ENCODE measurements around the gene TSPYL1.

The TSPYL1 gene

DNA sequence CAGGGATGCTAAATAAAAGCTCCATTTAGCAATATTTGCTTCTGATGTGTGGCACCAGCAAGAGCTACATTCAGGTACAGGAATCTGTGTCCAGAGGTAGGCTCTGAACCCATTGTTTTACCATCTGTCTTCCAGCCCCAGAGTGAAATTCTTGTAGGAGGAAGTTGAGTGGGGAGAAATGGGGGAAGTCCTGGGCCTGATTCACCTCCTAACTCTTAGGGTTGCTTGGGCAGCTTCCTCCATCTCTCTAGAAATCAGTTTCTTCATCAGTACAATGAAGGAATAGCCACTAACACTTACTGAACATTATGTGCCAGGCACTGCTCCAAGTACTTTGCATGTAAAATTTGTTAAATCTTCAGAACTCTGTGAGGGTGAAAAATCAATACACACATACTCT lies 35.1 kb upstream of the TSPYL1 start:
- Histone ChIP-seq H3K27me3 (ENCODE audit: insufficient read depth, low read length) (no peaks in the 10 kb centered on the region), H3K4me1 (ENCODE audit: control insufficient read depth, insufficient read depth, low read length, unreplicated experiment) (peaks cover 21% of the 10 kb centered on the region), H2AFZ (ENCODE audit: low read length, unreplicated experiment) (no peak overlapping the region), H3K79me2 (ENCODE audit: control insufficient read depth, insufficient read depth, low read length, unreplicated experiment) (no peaks in the 10 kb centered on the region), H3K36me3 (ENCODE audit: insufficient read depth, low read length) (no peaks in the 10 kb centered on the region), H3K27ac (ENCODE audit: low read depth, low read length) (no peak overlapping the region), H3K4me3 (ENCODE audit: low read depth, low read length) (no peak overlapping the region)

DNA sequence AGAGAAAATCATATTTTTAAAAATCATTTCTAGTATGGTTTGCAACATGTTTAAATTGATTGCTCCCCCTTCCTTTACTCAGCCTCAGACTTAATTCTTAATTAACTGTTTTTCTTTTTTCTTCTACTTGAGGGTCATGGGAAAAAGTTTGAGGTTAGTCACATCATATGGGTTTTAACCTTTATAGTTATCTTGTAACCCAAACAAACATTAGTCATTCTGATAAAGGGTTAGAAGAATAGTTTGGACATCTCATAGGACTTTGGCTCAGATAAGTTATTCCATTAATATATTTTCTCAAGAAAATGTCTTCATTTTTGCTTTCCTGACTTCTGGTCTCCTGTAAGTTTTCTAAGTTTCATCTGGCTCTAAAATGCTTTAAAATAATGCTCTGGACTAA lies 34.5 kb upstream of the TSPYL1 start:
- H3K27ac ChIP-seq (ENCODE audit: low read depth, low read length): no peak overlapping the region
- H3K36me3 ChIP-seq (ENCODE audit: insufficient read depth, low read length): no peaks in the 10 kb centered on the region
- no peak overlapping the region for H2AFZ ChIP-seq (ENCODE audit: low read length, unreplicated experiment)
- no peaks in the 10 kb centered on the region for H3K79me2 ChIP-seq (ENCODE audit: control insufficient read depth, insufficient read depth, low read length, unreplicated experiment)
- H3K4me3 ChIP-seq (ENCODE audit: low read depth, low read length): no peak overlapping the region
- H3K4me1 ChIP-seq (ENCODE audit: control insufficient read depth, insufficient read depth, low read length, unreplicated experiment): peaks cover 21% of the 10 kb centered on the region
- no peaks in the 10 kb centered on the region for H3K27me3 ChIP-seq (ENCODE audit: insufficient read depth, low read length)

DNA sequence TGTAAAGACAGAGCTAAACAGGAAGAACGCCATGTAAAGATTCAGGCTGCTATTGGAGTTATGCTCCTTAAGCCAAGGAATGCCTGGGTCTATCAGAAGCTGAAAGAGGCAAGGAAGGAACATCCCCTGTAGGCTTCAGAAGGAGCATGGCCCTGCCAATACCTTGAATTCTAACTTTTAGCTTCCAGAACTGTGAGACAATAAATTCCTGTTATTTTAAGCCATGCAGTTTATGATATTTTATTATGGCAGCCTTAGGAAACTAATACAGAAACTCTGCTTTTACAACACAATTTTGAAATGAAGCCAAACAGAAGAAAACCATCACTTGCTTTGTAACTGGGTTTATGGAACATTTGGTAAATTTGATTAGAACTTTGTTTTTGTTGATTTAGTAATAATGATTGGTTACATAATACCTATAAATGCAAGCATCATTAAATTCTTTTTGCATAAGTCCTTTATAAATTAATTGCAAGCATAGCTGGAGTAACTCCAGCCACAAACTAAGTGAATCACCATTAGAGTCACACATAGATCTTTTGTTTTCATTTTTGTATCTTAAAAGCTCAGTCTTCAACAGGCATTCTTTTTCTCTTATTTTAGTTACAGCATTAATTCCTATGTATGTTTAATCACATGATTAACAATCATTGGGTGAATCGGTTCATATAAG lies 33.5 kb upstream of the TSPYL1 start:
- H3K27me3 ChIP-seq (ENCODE audit: insufficient read depth, low read length): no peaks in the 10 kb centered on the region
- no peak overlapping the region for H3K4me3 ChIP-seq (ENCODE audit: low read depth, low read length)
- no peak overlapping the region for H3K27ac ChIP-seq (ENCODE audit: low read depth, low read length)
- H3K79me2 ChIP-seq (ENCODE audit: control insufficient read depth, insufficient read depth, low read length, unreplicated experiment): no peaks in the 10 kb centered on the region
- no peaks in the 10 kb centered on the region for H3K36me3 ChIP-seq (ENCODE audit: insufficient read depth, low read length)
- H2AFZ ChIP-seq (ENCODE audit: low read length, unreplicated experiment): no peak overlapping the region
- peaks cover 21% of the 10 kb centered on the region for H3K4me1 ChIP-seq (ENCODE audit: control insufficient read depth, insufficient read depth, low read length, unreplicated experiment)

DNA sequence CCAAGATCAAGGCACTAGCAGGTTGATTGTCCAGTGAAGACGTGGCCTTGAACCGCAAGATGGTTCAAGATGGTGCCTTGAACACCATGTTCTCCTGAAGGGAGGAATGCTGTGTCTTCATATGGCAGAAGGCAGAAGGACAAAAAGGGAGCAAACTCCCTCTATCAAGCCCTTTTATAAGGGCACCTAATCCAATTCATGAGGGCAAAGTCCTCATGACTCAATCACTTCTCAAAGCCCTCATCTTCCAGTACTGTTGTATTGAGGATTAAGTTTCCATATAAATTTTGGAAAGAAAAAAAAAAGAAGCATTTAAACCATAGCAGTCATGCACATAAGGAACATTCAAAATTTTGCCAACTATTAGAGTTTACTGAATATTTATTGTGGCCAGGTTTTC lies 29.9 kb upstream of the TSPYL1 start:
- Histone ChIP-seq H3K27me3 (ENCODE audit: insufficient read depth, low read length) (no peaks in the 10 kb centered on the region), H2AFZ (ENCODE audit: low read length, unreplicated experiment) (no peak overlapping the region), H3K4me3 (ENCODE audit: low read depth, low read length) (no peak overlapping the region), H3K4me1 (ENCODE audit: control insufficient read depth, insufficient read depth, low read length, unreplicated experiment) (peaks cover 17% of the 10 kb centered on the region), H3K36me3 (ENCODE audit: insufficient read depth, low read length) (no peaks in the 10 kb centered on the region), H3K27ac (ENCODE audit: low read depth, low read length) (no peak overlapping the region), H3K79me2 (ENCODE audit: control insufficient read depth, insufficient read depth, low read length, unreplicated experiment) (no peaks in the 10 kb centered on the region)

DNA sequence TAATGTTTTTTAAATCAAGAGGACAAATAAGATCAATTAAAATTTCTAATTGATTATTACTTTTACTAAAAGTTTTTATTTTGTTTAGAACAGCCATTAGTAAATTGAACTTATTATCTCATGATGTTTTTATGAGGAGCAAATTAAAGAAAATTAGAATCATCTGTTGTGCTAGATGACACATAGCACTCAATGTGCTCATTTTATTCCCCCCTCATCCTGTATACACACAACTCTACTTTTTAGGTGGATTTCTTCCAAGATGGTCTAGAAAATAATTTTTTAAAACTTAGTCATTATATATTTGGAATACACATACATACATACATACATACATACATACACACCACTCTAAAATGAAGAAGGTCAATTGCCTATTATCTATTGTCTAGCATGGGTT lies 29.3 kb upstream of the TSPYL1 start:
- H3K27ac ChIP-seq (ENCODE audit: low read depth, low read length): no peak overlapping the region
- no peaks in the 10 kb centered on the region for H3K27me3 ChIP-seq (ENCODE audit: insufficient read depth, low read length)
- H3K4me1 ChIP-seq (ENCODE audit: control insufficient read depth, insufficient read depth, low read length, unreplicated experiment): peaks cover 12% of the 10 kb centered on the region
- no peaks in the 10 kb centered on the region for H3K79me2 ChIP-seq (ENCODE audit: control insufficient read depth, insufficient read depth, low read length, unreplicated experiment)
- H2AFZ ChIP-seq (ENCODE audit: low read length, unreplicated experiment): no peak overlapping the region
- no peaks in the 10 kb centered on the region for H3K36me3 ChIP-seq (ENCODE audit: insufficient read depth, low read length)
- H3K4me3 ChIP-seq (ENCODE audit: low read depth, low read length): no peak overlapping the region

DNA sequence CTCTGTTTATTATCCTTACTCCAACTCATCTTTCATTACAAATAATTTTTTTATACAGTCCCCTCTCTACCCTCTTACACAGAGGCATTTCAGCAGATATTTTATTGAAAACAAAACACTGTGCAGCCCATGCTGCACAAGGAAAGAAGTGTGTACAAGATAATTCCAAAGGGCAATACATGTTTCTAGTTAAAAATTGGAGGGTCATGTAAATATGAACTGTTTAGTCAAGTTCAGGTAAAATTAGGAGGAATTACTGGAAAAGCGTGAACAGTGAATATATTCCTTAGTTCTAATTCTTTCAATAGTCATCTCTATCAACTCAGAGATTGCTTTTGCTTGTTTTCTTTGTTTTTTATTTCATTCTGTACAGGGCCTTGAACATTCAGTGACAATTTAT lies 27.9 kb upstream of the TSPYL1 start:
- Histone ChIP-seq H3K27ac (ENCODE audit: low read depth, low read length) (no peak overlapping the region), H3K4me3 (ENCODE audit: low read depth, low read length) (no peak overlapping the region), H3K79me2 (ENCODE audit: control insufficient read depth, insufficient read depth, low read length, unreplicated experiment) (no peaks in the 10 kb centered on the region), H3K36me3 (ENCODE audit: insufficient read depth, low read length) (no peaks in the 10 kb centered on the region), H3K27me3 (ENCODE audit: insufficient read depth, low read length) (no peaks in the 10 kb centered on the region), H3K4me1 (ENCODE audit: control insufficient read depth, insufficient read depth, low read length, unreplicated experiment) (no peaks in the 10 kb centered on the region), H2AFZ (ENCODE audit: low read length, unreplicated experiment) (no peak overlapping the region)

DNA sequence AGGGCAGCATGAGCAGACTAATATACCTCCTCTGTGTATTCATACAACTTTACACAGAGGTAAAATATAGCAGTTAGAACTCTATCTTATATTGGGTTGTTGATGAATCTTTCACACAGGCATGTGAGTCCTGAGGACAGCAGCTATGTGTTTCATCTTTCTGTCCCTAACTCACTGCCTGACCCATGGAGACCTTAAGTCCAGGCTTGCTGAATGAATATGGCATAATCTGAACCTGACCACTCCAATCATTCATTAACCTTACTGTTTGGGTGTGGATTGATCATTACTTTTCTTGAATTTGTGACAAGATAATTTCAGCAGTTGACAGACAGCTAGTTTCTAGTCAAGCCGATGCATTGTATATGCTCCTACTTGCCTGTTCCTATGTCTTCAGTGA lies 27.3 kb upstream of the TSPYL1 start:
- Histone ChIP-seq H3K27me3 (ENCODE audit: insufficient read depth, low read length) (no peaks in the 10 kb centered on the region), H2AFZ (ENCODE audit: low read length, unreplicated experiment) (no peak overlapping the region), H3K4me3 (ENCODE audit: low read depth, low read length) (no peak overlapping the region), H3K27ac (ENCODE audit: low read depth, low read length) (no peak overlapping the region), H3K79me2 (ENCODE audit: control insufficient read depth, insufficient read depth, low read length, unreplicated experiment) (no peaks in the 10 kb centered on the region), H3K4me1 (ENCODE audit: control insufficient read depth, insufficient read depth, low read length, unreplicated experiment) (no peaks in the 10 kb centered on the region), H3K36me3 (ENCODE audit: insufficient read depth, low read length) (no peaks in the 10 kb centered on the region)

DNA sequence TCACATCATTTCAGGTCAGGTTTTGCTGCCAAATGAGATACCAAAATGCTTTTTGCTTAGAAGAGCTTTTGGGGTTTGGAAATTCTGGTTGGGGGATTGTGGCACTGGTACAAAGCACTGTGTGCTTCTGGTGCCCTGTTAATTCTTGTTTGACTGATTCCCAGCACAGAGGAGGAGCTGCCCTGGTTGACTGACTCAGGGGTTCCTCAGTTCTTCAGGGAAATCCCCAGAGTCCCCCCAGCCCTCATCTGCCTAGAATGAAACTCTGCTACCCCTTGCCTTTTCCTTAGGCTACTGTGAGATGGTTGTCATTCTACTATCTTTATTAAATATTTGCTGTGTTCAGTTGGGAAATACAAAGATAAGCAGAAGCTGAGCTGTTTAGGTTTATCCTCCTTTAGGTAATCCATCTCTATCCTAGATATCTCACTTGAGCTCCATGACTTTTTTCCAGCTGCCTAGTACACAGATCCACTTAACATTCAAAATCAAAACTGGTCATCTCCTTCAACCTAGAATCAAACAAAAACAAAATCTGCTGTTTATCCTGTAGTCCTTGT lies 24.9 kb upstream of the TSPYL1 start:
- Histone ChIP-seq H3K4me1 (ENCODE audit: control insufficient read depth, insufficient read depth, low read length, unreplicated experiment) (no peaks in the 10 kb centered on the region), H3K27ac (ENCODE audit: low read depth, low read length) (no peak overlapping the region), H3K4me3 (ENCODE audit: low read depth, low read length) (no peak overlapping the region), H3K27me3 (ENCODE audit: insufficient read depth, low read length) (no peaks in the 10 kb centered on the region), H3K36me3 (ENCODE audit: insufficient read depth, low read length) (no peaks in the 10 kb centered on the region), H2AFZ (ENCODE audit: low read length, unreplicated experiment) (no peak overlapping the region), H3K79me2 (ENCODE audit: control insufficient read depth, insufficient read depth, low read length, unreplicated experiment) (no peaks in the 10 kb centered on the region)

DNA sequence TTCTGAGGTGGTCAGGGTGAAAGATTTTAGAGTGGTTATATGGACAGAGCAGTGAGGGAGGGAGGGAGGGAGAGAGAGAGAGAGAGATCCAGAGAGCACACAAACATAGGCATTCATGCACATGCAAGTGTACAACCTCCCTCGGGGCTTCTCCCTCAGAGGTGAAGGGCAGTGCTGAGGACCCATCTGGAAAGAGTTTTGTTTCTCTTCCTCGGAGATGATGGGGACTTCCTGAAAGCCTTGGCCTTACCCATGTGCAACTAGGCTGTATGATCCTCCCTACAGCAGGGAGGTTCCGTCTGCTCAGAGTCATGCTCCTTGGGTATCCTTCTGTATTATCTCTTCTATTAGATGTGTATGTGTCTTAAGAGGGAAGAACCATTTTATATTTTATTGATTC lies 21.4 kb upstream of the TSPYL1 start:
- no peak overlapping the region for H3K4me3 ChIP-seq (ENCODE audit: low read depth, low read length)
- H3K36me3 ChIP-seq (ENCODE audit: insufficient read depth, low read length): 0 out of 2 replicates have a peak, but pooled peaks cover 3% of the 10 kb centered on the region
- no peaks in the 10 kb centered on the region for H3K27me3 ChIP-seq (ENCODE audit: insufficient read depth, low read length)
- H2AFZ ChIP-seq (ENCODE audit: low read length, unreplicated experiment): no peak overlapping the region
- H3K27ac ChIP-seq (ENCODE audit: low read depth, low read length): no peak overlapping the region
- no peaks in the 10 kb centered on the region for H3K4me1 ChIP-seq (ENCODE audit: control insufficient read depth, insufficient read depth, low read length, unreplicated experiment)
- H3K79me2 ChIP-seq (ENCODE audit: control insufficient read depth, insufficient read depth, low read length, unreplicated experiment): no peaks in the 10 kb centered on the region

DNA sequence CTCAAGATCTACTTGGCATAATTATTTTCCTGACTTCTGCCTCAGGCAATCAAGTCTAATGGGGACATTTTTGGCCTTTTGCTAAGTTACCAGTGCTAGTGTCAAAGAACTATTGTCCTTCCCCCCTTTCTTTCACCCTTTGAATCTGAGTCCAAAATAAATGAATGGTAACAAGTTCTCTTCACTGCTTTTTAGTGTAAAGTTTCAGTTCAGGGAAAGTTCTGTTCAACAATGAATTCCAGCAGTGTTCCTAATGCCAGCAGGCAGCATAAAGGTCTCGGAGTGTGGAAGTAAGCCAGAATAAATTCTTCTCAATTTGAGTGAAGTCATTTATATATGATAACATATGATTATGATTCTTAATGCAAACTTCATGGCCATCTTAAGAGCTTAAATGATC lies 20.8 kb upstream of the TSPYL1 start:
- H3K36me3 ChIP-seq (ENCODE audit: insufficient read depth, low read length): 0 out of 2 replicates have a peak, but pooled peaks cover 3% of the 10 kb centered on the region

DNA sequence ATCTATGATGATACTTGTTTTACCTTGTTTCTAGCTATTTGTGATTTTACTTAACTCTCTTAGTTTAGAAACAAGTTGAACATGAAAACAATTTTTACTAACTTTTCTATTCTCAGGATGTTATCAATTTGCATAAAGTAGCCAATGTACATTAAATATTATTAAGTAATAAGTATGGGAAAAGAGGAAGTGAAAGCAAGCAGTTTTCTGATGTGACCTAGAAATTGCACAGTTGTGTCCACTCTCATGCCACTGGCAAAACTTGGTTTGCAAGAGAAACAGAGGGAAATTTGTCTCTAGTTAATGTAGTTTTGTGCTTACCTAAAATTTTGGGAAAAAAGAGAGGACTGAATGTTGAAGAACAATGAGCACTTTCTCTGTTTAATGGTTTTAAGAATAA lies 19.2 kb upstream of the TSPYL1 start:
- Histone ChIP-seq H3K4me3 (ENCODE audit: low read depth, low read length) (no peak overlapping the region), H3K27me3 (ENCODE audit: insufficient read depth, low read length) (no peaks in the 10 kb centered on the region), H3K79me2 (ENCODE audit: control insufficient read depth, insufficient read depth, low read length, unreplicated experiment) (no peaks in the 10 kb centered on the region), H3K36me3 (ENCODE audit: insufficient read depth, low read length) (0 out of 2 replicates have a peak, but pooled peaks cover 3% of the 10 kb centered on the region), H3K27ac (ENCODE audit: low read depth, low read length) (no peak overlapping the region), H3K4me1 (ENCODE audit: control insufficient read depth, insufficient read depth, low read length, unreplicated experiment) (no peaks in the 10 kb centered on the region), H2AFZ (ENCODE audit: low read length, unreplicated experiment) (no peak overlapping the region)

More for the DNA sequence above, 20.8 kb upstream of the TSPYL1 start:
- Histone ChIP-seq H3K79me2 (ENCODE audit: control insufficient read depth, insufficient read depth, low read length, unreplicated experiment) (no peaks in the 10 kb centered on the region), H2AFZ (ENCODE audit: low read length, unreplicated experiment) (no peak overlapping the region), H3K4me3 (ENCODE audit: low read depth, low read length) (no peak overlapping the region), H3K27ac (ENCODE audit: low read depth, low read length) (no peak overlapping the region), H3K4me1 (ENCODE audit: control insufficient read depth, insufficient read depth, low read length, unreplicated experiment) (no peaks in the 10 kb centered on the region), H3K27me3 (ENCODE audit: insufficient read depth, low read length) (no peaks in the 10 kb centered on the region)

Data from ACC112 (cell line).